ENCODE data around the gene EI24. TPM values are rescaled to one million over a fixed set of nuclear protein-coding genes. Genes with fewer than 3 reads are reported as not detected.
A peak's percentile ranks its signal among the peaks of the same experiment; 100 is the strongest.

Gene EI24
- total and polyA plus RNA-seq, 9 of the 15 experiments (the other 6 are each of a cell fraction or from before 2014, with no cell fraction given) = 50.4 to 260 (median 168) TPM

DNA sequence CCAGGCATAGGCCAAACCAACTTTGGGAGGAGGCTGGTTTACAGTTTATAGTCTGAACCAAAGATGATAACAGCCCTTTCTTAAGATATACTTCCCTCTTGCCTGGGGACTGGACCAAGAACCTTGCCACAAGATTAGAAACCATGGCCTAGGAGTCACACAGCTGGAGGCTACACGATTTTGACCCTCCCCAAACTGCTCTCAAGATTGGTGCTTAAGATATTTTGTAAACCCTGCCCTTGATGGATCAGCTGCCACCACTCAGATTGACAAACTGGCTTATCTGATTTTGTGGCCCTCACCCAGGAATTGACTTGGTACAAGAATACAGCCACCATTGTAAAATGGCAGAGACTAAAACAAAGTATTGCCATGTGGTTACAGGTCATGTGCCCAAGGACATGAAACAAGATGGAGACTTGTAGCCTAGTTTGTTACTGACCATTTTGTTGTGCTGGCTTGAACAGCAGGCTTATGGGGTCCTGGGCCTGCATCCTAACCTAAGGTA, 17.4 kb upstream of the EI24 start:
- intact Hi-C loops (cut with micrococcal nuclease) = loop anchor here (5.0 to 10.0 kb wide), 4 partner anchors 40 to 173 kb away; partner anchors contain the start of gene CHEK1
- TF ChIP-seq, protein P1, sequence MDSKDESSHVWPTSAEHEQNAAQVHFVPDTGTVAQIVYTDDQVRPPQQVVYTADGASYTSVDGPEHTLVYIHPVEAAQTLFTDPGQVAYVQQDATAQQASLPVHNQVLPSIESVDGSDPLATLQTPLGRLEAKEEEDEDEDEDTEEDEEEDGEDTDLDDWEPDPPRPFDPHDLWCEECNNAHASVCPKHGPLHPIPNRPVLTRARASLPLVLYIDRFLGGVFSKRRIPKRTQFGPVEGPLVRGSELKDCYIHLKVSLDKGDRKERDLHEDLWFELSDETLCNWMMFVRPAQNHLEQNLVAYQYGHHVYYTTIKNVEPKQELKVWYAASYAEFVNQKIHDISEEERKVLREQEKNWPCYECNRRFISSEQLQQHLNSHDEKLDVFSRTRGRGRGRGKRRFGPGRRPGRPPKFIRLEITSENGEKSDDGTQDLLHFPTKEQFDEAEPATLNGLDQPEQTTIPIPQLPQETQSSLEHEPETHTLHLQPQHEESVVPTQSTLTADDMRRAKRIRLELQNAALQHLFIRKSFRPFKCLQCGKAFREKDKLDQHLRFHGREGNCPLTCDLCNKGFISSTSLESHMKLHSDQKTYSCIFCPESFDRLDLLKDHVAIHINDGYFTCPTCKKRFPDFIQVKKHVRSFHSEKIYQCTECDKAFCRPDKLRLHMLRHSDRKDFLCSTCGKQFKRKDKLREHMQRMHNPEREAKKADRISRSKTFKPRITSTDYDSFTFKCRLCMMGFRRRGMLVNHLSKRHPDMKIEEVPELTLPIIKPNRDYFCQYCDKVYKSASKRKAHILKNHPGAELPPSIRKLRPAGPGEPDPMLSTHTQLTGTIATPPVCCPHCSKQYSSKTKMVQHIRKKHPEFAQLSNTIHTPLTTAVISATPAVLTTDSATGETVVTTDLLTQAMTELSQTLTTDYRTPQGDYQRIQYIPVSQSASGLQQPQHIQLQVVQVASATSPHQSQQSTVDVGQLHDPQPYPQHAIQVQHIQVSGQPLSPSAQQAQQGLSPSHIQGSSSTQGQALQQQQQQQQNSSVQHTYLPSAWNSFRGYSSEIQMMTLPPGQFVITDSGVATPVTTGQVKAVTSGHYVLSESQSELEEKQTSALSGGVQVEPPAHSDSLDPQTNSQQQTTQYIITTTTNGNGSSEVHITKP (IDR thresholded peaks at IDR 0.05; ENCODE audit: partially characterized antibody) = peak; percentile 93
- TF ChIP-seq YY1 (IDR thresholded peaks at IDR 0.05; ENCODE audit: borderline replicate concordance in 1 of 3, control insufficient read depth in 1 of 3, extremely low read depth in 1 of 3, insufficient read depth in 3 of 3, insufficient read length in 1 of 3, insufficient replicate concordance in 2 of 3, low read depth in 1 of 3, low read length in 2 of 3) (peak in 1 of 3 experiments; percentile 83), CBFA2T3 (IDR thresholded peaks at IDR 0.05) (peak; percentile 92), CBX1 (IDR thresholded peaks at IDR 0.05; ENCODE audit: low read depth) (no peak), SREBF1 (IDR thresholded peaks at IDR 0.05; ENCODE audit: borderline replicate concordance, low read depth, low read length) (no peak), ZC3H11A (IDR thresholded peaks at IDR 0.05; ENCODE audit: low read depth, low read length) (no peak), MTA1 (IDR thresholded peaks at IDR 0.05; ENCODE audit: borderline replicate concordance) (no peak), CTBP1 (IDR thresholded peaks at IDR 0.05; ENCODE audit: borderline replicate concordance) (peak; percentile 58; the same call in 1 of the 2 replicates)
- TF ChIP-seq, protein P2, sequence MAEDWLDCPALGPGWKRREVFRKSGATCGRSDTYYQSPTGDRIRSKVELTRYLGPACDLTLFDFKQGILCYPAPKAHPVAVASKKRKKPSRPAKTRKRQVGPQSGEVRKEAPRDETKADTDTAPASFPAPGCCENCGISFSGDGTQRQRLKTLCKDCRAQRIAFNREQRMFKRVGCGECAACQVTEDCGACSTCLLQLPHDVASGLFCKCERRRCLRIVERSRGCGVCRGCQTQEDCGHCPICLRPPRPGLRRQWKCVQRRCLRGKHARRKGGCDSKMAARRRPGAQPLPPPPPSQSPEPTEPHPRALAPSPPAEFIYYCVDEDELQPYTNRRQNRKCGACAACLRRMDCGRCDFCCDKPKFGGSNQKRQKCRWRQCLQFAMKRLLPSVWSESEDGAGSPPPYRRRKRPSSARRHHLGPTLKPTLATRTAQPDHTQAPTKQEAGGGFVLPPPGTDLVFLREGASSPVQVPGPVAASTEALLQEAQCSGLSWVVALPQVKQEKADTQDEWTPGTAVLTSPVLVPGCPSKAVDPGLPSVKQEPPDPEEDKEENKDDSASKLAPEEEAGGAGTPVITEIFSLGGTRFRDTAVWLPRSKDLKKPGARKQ (CRISPR knock-in tag; IDR thresholded peaks at IDR 0.05) = no peak
- TF ChIP-seq, protein P3, sequence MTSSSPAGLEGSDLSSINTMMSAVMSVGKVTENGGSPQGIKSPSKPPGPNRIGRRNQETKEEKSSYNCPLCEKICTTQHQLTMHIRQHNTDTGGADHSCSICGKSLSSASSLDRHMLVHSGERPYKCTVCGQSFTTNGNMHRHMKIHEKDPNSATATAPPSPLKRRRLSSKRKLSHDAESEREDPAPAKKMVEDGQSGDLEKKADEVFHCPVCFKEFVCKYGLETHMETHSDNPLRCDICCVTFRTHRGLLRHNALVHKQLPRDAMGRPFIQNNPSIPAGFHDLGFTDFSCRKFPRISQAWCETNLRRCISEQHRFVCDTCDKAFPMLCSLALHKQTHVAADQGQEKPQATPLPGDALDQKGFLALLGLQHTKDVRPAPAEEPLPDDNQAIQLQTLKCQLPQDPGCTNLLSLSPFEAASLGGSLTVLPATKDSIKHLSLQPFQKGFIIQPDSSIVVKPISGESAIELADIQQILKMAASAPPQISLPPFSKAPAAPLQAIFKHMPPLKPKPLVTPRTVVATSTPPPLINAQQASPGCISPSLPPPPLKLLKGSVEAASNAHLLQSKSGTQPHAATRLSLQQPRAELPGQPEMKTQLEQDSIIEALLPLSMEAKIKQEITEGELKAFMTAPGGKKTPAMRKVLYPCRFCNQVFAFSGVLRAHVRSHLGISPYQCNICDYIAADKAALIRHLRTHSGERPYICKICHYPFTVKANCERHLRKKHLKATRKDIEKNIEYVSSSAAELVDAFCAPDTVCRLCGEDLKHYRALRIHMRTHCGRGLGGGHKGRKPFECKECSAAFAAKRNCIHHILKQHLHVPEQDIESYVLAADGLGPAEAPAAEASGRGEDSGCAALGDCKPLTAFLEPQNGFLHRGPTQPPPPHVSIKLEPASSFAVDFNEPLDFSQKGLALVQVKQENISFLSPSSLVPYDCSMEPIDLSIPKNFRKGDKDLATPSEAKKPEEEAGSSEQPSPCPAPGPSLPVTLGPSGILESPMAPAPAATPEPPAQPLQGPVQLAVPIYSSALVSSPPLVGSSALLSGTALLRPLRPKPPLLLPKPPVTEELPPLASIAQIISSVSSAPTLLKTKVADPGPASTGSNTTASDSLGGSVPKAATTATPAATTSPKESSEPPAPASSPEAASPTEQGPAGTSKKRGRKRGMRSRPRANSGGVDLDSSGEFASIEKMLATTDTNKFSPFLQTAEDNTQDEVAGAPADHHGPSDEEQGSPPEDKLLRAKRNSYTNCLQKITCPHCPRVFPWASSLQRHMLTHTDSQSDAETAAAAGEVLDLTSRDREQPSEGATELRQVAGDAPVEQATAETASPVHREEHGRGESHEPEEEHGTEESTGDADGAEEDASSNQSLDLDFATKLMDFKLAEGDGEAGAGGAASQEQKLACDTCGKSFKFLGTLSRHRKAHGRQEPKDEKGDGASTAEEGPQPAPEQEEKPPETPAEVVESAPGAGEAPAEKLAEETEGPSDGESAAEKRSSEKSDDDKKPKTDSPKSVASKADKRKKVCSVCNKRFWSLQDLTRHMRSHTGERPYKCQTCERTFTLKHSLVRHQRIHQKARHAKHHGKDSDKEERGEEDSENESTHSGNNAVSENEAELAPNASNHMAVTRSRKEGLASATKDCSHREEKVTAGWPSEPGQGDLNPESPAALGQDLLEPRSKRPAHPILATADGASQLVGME (CRISPR knock-in tag; IDR thresholded peaks at IDR 0.05) = no peak

More for the DNA sequence above, 17.4 kb upstream of the EI24 start:
- no peaks in the 10 kb centered on the region; the same call in 1 of the 2 replicates for H3K9me3 ChIP-seq (replicated peaks; ENCODE audit: control insufficient read depth, insufficient read depth, low read depth, low read length)
- POLR2A ChIA-PET = interaction anchor here (0.6 to 1.6 kb wide), 6 partner anchors 9 to 721 kb away, joined by 3 to 4 read pairs (median 3); partner anchors contain the start of gene EI24
- H3K4me1 ChIP-seq (replicated peaks in 1 of 2; ENCODE audit: control insufficient read depth in 2 of 2, insufficient read depth in 2 of 2, low read length in 2 of 2) = peaks cover 19 to 61% of the 10 kb centered on the region in 2 experiments
- peak overlapping the region in 1 of 2 experiments; percentile 27; a peak in 2 of 4 replicates for H3K9ac ChIP-seq (ENCODE audit: insufficient read depth in 1 of 2, low read depth in 2 of 2, low read length in 2 of 2)
- no peaks in the 10 kb centered on the region for H3K27me3 ChIP-seq (ENCODE audit: control insufficient read depth in 2 of 2, insufficient read depth in 2 of 2, low read length in 2 of 2)
- ATAC-seq (peak; percentile 55), DNase-seq (ENCODE audit: extremely low read depth in 1 of 4, low spot score in 3 of 4) (peak in 3 of 4 experiments; percentile 20 to 89 (median 41)), FAIRE-seq (peak; percentile 79)
- peak overlapping the region; percentile 28 for H3K4me2 ChIP-seq (ENCODE audit: insufficient read depth, low read length)
- in situ Hi-C loops (cut with MboI) = loop anchor here (10.0 kb wide), 1 partner anchor 323 kb away; no protein-coding TSS in a partner anchor
- CTCF ChIA-PET (ENCODE audit: low intra/inter-chr PET ratio) = no interaction called here
- peak overlapping the region; percentile 72 for H2AFZ ChIP-seq (ENCODE audit: low read depth, low read length)
- no peak overlapping the region for H3K4me3 ChIP-seq
- BruUV-seq (replicated peaks) = no TSS peak
- no peaks in the 10 kb centered on the region for H3K79me2 ChIP-seq (ENCODE audit: control insufficient read depth, insufficient read depth, low read length)
- H3K27ac ChIP-seq (ENCODE audit: extremely low read depth, low read depth, low read length) = peak overlapping the region; percentile 69
- 0% methylated on average over 1 of the region's 1 CpG for WGBS (ENCODE audit: insufficient coverage, low coverage, missing lambda C conversion rate)
- H3K36me3 ChIP-seq (ENCODE audit: control insufficient read depth, insufficient read depth, low read length) = no peaks in the 10 kb centered on the region
- no peaks in the 10 kb centered on the region for H4K20me1 ChIP-seq (replicated peaks; ENCODE audit: control insufficient read depth, insufficient read depth, low read length)
- H3K9me1 ChIP-seq (ENCODE audit: control insufficient read depth, insufficient read depth, low read length) = no peaks in the 10 kb centered on the region
